T47D (cell line): ENCODE measurements around the gene RPS15.

Experiments used
- DNase-seq, 2 experiments: peaks; one replicate each; pipeline versions ENCODE4 v3.0.0 to v3.0.0-alpha.2; 2011 to 2012; ENCODE audit warnings: low read depth in 1 of 2, low spot score in 1 of 2
- JUND ChIP-seq: IDR thresholded peaks from 2 replicates; pipeline ENCODE4 v1.6.1; 2012; ENCODE audit warnings: low read depth
- in situ Hi-C: cut with HindIII; loops from 2 replicates; pipeline ENCODE4 v1.10.0; 2016; ENCODE audit warnings: low sequenced_read_pairs, low pct_unique_long_range_greater_than_20kb

The RPS15 gene

DNA sequence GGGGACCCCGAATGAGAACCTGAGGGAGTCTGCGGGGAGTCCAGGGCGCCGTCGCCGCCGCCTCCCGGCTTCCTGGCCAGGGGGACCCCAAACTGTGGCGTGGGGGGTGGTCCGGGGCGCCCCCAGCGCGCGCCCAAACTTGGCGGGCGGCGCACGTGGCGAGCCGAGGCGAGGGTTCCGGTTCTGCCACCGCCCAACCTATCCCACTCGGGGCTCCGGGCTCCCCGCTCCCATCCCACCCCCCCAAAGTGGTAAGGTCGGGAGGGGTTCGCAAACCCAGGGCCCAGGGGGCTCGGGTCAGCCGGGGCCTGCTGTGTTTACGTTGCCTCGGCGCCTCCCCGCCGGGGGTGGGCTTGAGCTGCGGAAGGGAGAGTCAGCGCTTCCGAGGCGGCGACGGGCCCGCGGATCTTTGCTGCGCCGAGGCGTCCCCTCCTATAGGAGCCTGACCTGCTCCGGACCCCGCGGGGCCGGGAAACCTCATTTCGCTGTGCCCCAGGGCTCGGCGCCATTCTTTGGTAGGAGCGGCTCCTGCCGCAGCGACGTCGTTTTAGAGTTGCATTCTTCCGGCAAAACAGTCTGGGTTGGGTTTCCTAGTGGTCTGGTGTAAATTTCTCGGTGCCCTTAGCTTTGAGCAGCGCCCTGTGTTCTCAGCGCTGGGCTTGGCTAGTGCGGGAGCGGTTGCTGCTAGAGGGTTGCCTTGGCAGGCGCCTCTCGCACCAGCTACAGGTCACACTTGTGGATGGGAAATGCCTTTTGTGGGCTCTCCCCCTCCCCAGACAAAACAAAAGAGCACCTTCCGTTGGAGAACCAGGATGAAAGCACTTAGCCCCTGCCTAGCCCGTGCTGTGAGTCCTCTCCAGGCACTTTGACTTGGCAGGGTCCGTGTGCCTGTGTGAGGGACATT, 29.6 kb upstream of the RPS15 start:
- in situ Hi-C loops, result no loop called here
- DNase-seq, result no peak
- no peak for TF ChIP-seq JUND

DNA sequence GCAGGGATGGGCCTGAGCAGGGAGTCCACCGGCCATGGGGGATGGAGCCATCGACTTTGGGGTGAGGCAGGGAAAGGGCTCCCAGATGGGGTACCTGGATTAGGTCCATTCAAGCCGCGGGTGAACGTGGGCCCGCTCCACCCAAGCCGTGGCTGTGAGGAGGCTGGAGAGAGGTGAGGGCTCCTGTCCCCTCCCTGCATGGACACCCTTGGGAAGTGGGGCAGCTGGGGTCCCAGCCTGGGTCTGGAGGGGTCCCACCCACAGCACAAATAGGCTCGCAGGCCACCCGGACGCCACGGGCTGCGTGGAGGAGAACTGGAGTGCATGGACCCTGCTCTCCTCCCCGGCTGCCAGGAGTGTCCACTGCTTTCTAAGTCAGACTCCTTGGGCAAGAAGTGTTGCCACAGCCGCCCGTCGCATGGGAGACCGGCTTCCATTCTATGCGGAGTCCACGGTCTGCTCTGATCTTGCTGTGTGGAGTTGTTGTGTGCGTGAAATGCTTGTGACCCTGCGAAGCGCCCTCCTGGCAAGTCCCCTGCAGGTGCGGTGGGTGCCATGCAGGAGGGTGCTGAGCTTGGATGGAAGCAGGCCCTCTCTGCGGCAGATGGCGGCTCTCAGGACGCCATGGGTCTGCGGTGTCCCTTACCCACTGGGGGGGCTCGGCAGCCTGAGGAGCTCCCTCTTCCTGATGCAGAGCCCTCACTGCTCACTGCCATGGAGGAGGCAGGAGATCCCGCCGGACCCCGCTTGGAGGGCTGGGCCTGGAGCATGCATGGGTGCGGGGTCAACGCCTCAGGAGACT, 28.8 kb upstream of the RPS15 start:
- DNase-seq, result no peak
- in situ Hi-C loops, result no loop called here
- no peak for TF ChIP-seq JUND

DNA sequence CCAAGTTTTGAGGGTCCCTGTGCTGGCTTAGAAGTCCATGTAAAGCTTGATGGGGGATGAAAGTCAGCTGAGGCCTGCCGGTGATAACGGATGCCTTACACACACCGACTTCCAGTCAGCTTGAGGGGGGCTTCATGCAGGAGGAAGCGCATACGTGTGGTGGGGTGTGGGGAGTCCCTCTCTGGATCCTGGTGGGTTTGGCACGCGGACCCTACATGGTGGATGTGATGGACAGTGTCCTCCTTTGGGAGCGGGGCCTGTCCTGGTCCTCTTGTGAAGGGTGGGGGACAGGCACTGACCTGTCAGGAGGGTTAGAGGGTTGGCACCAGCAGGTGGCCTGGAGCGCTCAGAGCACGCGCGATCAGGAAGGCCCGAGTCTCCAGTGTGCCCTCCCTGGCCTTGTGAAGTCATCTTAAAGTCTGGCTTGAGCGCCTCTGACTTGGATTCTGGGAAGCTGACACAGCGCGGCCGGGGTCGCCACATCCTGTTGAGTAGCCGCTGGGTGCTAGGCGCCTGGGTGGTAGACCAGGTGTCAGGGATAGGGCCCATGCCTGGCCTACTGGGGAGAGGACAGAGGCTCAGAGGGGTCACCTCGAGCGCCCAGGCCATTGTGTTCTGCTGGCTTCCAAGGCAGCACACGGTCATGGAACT, 27.9 kb upstream of the RPS15 start:
- DNase-seq, result no peak
- in situ Hi-C loops, result no loop called here
- no peak for TF ChIP-seq JUND

- no peak for TF ChIP-seq JUND
- no peak for DNase-seq
- in situ Hi-C loops, result no loop called here
These were observed 27.4 kb upstream of the RPS15 start for GRCh38 chr19:1410789-1411188.

DNA sequence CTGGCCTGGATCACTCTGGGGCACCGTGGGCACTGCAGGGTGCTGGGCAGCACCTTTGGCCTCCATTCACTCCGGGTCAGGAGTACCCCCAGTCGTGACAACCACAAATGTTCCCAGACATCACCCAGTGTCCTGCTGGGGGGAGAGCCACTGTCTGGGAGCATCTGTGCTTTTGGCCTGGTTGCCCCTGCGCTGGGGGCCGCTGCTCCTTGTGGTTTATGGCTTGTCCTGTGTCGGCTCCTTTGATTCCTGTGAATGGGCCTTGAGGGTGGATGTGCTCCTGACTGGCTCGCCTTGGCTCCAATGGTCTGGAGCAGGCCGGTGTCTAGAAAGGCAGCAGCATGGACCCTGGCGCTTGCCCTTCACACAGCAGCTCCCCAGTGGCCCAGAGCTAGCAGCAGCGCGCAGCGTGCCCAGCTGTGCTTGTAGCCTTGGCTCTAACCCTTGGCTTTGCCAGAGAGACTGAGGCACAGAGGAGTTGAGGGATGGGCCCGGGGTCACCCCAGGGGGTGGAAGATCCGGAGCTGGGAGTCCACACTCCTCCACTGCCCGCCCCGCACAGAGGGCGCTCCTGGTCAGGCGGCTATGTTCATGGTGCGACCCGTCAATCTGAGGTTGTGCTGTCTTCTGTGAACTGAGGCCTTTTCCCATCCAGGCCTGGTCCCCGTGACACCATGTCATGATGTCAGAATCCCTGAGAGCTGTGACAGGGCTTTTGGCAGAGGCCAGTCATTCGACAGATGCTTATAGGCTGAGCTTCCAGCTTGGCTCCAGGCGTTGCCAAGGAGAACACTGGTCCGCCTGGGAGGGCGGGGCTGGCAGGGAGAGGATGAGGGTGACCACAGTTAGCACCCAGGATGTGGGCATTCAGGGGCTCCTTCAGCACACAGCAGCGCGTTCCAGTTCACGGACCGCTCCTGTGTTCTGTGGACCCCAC, 26.7 kb upstream of the RPS15 start:
- in situ Hi-C loops, result no loop called here
- no peak for TF ChIP-seq JUND

GRCh38 chr19:1412323-1412923, 25.8 kb upstream of the RPS15 start:
- in situ Hi-C loops, result no loop called here
- no peak for DNase-seq
- TF ChIP-seq JUND, result no peak

More for the DNA sequence above, 26.7 kb upstream of the RPS15 start:
- DNase-seq, result peak in 1 of 2 experiments; percentile 55

DNA sequence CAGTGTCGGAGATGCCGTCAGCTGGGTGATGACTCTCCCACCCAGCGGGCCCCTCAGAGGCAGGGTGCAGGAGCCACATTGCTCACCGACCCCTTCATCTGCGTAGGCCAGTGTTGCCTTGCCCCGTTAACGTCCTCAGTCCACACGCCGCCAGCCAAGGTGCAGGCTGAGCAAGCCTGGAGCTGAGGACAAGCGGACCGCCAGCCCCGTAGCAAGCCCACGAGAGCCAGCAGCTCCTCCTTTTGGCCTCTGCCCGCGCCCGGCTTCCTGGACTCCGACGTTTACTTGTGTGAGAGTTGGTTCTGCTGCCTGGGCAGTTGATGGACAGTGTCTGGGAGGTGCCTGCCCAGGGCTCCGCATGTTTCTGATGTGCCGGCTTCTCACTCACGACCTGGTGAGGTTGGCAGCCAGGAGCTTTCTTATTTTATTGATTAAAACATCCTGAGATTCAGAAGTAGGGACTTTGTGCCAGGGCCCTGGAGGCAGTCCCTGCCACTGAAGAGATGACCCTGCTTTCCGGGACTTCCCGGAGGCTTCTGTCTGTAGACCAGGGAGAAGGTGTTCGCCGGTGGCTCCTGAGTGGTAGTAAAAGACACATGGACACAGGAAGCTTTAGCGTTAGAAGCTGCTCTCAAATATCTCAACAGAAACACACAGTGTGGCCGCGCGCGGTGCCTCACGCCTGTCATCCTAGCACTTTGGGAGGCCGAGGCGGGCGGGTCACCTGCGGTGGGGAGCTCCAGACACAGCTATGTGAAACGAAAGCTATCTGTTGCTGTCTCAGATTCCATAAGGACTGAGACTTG, 25.0 kb upstream of the RPS15 start:
- in situ Hi-C loops, result no loop called here
- TF ChIP-seq JUND, result no peak
- no peak for DNase-seq

- no peak for TF ChIP-seq JUND
- in situ Hi-C loops, result no loop called here
- no peak for DNase-seq
These were observed 22.0 kb upstream of the RPS15 start for GRCh38 chr19:1416014-1416841.

DNA sequence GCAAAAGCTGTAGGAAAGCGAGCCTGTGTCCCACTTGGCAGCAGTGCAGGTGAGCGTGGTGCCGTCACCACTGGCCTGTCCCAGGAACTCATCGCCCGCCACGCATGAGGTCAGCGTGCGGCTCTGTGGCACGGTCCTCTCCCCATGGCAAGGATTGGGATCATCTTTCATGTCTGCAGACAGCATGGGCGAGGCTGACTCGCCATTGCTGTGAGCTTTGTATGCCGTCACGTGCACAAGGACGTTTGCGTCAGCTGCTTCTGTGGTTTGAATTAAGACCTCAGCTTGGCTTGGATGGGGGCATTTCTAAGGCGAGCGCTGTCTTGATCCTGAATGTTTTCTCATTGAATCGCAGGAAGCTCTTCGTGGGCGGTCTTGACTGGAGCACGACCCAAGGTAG, 21.1 kb upstream of the RPS15 start:
- in situ Hi-C loops, result no loop called here
- DNase-seq, result no peak
- no peak for TF ChIP-seq JUND
